SU-DHL-6 (cell line): ENCODE results near the gene STK32B.

ENCODE experiments used
- EZH2phosphoT487 ChIP-seq: fragments of 200-600 bp; sonication (generic), shearing (Covaris generic); conservative IDR thresholded peaks from 2 replicates; pipeline ENCODE4 v1.6.1; 2018; ENCODE audit warnings: mild to moderate bottlenecking, antibody characterized with exemption, low read length, moderate library complexity, mixed read lengths
- TF ChIP-seq, protein P1 (sequence below): fragments of 200-600 bp; sonication (generic); IDR thresholded peaks from one replicate; pipeline ENCODE4 v1.5.1; 2017; ENCODE audit warnings: antibody characterized with exemption, mild to moderate bottlenecking, low read length, moderate library complexity; ENCODE audit not compliant: insufficient read depth, poor library complexity, severe bottlenecking

DNA sequence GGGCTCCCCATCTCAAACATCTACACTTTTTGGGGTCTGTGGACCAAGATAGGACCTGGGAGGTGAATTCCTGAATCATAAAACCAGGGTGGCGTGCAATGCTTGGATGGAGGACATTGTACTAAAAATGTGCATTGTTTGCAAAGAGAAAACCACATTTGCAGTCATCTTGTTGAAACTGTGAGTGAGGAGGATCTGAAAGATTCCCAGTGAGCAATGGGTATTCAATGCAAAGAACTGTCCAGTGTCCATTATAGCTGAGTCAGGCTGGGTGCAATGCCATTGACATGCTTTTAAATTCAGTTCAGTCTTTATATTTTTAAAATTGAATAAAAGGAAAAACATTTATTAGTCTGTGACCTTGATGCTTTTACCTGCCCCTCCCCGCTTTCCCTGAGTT, 215.7 kb downstream of the STK32B start:
- TF ChIP-seq, protein P1, sequence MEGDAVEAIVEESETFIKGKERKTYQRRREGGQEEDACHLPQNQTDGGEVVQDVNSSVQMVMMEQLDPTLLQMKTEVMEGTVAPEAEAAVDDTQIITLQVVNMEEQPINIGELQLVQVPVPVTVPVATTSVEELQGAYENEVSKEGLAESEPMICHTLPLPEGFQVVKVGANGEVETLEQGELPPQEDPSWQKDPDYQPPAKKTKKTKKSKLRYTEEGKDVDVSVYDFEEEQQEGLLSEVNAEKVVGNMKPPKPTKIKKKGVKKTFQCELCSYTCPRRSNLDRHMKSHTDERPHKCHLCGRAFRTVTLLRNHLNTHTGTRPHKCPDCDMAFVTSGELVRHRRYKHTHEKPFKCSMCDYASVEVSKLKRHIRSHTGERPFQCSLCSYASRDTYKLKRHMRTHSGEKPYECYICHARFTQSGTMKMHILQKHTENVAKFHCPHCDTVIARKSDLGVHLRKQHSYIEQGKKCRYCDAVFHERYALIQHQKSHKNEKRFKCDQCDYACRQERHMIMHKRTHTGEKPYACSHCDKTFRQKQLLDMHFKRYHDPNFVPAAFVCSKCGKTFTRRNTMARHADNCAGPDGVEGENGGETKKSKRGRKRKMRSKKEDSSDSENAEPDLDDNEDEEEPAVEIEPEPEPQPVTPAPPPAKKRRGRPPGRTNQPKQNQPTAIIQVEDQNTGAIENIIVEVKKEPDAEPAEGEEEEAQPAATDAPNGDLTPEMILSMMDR, result no peak
- TF ChIP-seq EZH2phosphoT487, result no peak
